ENCODE data around the gene TJP1. TPM values are rescaled to one million over a fixed set of nuclear protein-coding genes. Genes with fewer than 3 reads are reported as not detected.

TJP1 gene
- total RNA-seq, 1 donor from 2014 or later = 465 TPM

GRCh38 chr15:29690765-29691475, 131.3 kb downstream of the TJP1 start:
- DNase-seq (ENCODE audit: low spot score) (no peak), ATAC-seq (no peak)
- intact Hi-C loops (cut with DNase I) = no loop called here

GRCh38 chr15:29689287-29689986, 132.8 kb downstream of the TJP1 start:
- DNase-seq (ENCODE audit: low spot score) = no peak
- intact Hi-C loops (cut with DNase I) = no loop called here
- no peak for ATAC-seq

- ATAC-seq = peak; percentile 41
- DNase-seq (ENCODE audit: low spot score) = no peak
- intact Hi-C loops (cut with DNase I) = no loop called here
Measured at GRCh38 chr15:29688506-29689286, 133.6 kb downstream of the TJP1 start.

GRCh38 chr15:29687939-29688505, 134.2 kb downstream of the TJP1 start:
- ATAC-seq = no peak
- no peak for DNase-seq (ENCODE audit: low spot score)
- intact Hi-C loops (cut with DNase I) = no loop called here

- ATAC-seq (no peak), DNase-seq (ENCODE audit: low spot score) (no peak)
- intact Hi-C loops (cut with DNase I) = no loop called here
Measured at GRCh38 chr15:29687204-29687815, 135.0 kb downstream of the TJP1 start.

GRCh38 chr15:29686445-29687203, 135.6 kb downstream of the TJP1 start:
- no peak for ATAC-seq
- no peak for DNase-seq (ENCODE audit: low spot score)
- intact Hi-C loops (cut with DNase I) = no loop called here

- DNase-seq (ENCODE audit: low spot score) = no peak
- ATAC-seq = no peak
- intact Hi-C loops (cut with DNase I) = no loop called here
Measured at GRCh38 chr15:29686079-29686425, 136.2 kb downstream of the TJP1 start.

- no peak for ATAC-seq
- intact Hi-C loops (cut with DNase I) = no loop called here
- peak; percentile 21 for DNase-seq (ENCODE audit: low spot score)
Measured at GRCh38 chr15:29685156-29686078, 136.9 kb downstream of the TJP1 start.

- DNase-seq (ENCODE audit: low spot score) = no peak
- ATAC-seq = no peak
- intact Hi-C loops (cut with DNase I) = no loop called here
Measured at GRCh38 chr15:29682781-29683180, 139.5 kb downstream of the TJP1 start.

GRCh38 chr15:29682361-29682760, 139.9 kb downstream of the TJP1 start:
- DNase-seq (ENCODE audit: low spot score) = no peak
- intact Hi-C loops (cut with DNase I) = no loop called here
- ATAC-seq = no peak

GRCh38 chr15:29681946-29682345, 140.3 kb downstream of the TJP1 start:
- intact Hi-C loops (cut with DNase I) = no loop called here
- no peak for ATAC-seq
- no peak for DNase-seq (ENCODE audit: low spot score)

- ATAC-seq (no peak), DNase-seq (ENCODE audit: low spot score) (no peak)
- intact Hi-C loops (cut with DNase I) = no loop called here
Measured at GRCh38 chr15:29681166-29681845, 141.0 kb downstream of the TJP1 start.

- intact Hi-C loops (cut with DNase I) = no loop called here
- no peak for ATAC-seq
- DNase-seq (ENCODE audit: low spot score) = no peak
Measured at GRCh38 chr15:29680465-29681165, 141.7 kb downstream of the TJP1 start.

GRCh38 chr15:29678504-29679034, 143.7 kb downstream of the TJP1 start:
- intact Hi-C loops (cut with DNase I) = no loop called here
- ATAC-seq (no peak), DNase-seq (ENCODE audit: low spot score) (no peak)

- intact Hi-C loops (cut with DNase I) = no loop called here
- DNase-seq (ENCODE audit: low spot score) = no peak
- ATAC-seq = no peak
Measured at GRCh38 chr15:29677871-29678461, 144.3 kb downstream of the TJP1 start.

GRCh38 chr15:29677455-29677854, 144.8 kb downstream of the TJP1 start:
- intact Hi-C loops (cut with DNase I) = no loop called here
- ATAC-seq (no peak), DNase-seq (ENCODE audit: low spot score) (no peak)

All from sciatic nerve (tissue), 2 donors.